Stimulated activated CD4-positive, alpha-beta T cell treated with anti-CD3 and anti-CD28 coated beads, Interleukin-12 subunit alpha, Interleukin-12 subunit beta, amount 100 ng/mL, for 48 hours (primary cell): ENCODE data around the gene SMIM8.

Experiments
- DNase-seq, 3 donors: peaks; one replicate each; pipeline ENCODE4 v3.0.0-alpha.2; 2020; ENCODE audit warnings: low read depth in 2 of 3, low spot score in 1 of 3

Gene SMIM8

DNA sequence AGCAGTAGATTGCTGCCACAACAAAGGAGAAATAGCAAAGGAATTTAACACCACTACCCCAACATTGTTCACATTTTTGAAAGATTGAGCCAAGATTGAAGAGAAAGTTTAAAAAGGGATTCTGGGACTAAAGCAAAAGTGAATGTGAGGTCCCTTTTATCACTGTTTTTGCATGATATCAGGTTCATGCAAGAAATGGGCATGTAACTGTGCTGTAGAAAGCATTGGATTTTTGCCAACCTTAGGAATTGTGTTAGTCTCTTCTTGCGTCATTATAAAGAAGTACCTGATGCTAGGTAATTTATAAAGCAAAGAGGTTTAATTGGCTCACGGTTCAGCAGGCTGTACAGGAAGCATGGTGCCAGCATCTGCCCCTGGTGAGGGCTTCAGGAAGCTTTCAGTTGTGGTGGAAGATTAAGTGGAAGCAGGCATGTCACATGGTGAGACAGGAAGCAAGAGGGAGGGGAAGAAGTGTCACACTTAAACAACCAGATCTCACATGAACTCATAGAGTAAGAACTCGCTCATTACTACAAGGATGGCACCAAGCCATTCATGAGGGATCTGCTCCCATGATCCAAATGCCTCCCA, 11.3 kb downstream of the SMIM8 start:
- no peak for DNase-seq

GRCh38 chr6:87334683-87335082, 12.3 kb downstream of the SMIM8 start:
- no peak for DNase-seq

GRCh38 chr6:87336367-87336766, 14.0 kb downstream of the SMIM8 start:
- no peak for DNase-seq

GRCh38 chr6:87340230-87340629, 17.8 kb downstream of the SMIM8 start:
- no peak for DNase-seq

DNA sequence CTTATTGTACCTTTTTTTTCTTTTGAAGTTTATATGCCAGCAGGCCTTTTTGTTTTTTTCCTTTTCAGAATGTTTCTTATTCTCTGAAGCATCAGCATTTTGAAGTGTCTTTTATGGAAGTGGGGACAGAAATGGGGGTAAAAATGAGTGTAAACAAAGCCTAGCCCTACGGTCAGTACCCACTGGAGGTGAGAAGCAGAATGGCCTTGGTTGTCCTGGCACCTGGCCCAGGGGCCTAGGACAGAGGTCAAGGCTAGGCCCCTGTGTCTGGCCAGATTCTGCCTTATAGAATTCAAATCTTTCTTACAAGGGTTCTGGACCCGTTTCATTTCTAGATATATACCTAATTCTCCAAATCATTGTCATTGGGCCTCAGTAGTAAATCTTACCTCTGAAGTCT, 18.8 kb downstream of the SMIM8 start:
- DNase-seq, result no peak

GRCh38 chr6:87341899-87342298, 19.5 kb downstream of the SMIM8 start:
- no peak for DNase-seq

DNA sequence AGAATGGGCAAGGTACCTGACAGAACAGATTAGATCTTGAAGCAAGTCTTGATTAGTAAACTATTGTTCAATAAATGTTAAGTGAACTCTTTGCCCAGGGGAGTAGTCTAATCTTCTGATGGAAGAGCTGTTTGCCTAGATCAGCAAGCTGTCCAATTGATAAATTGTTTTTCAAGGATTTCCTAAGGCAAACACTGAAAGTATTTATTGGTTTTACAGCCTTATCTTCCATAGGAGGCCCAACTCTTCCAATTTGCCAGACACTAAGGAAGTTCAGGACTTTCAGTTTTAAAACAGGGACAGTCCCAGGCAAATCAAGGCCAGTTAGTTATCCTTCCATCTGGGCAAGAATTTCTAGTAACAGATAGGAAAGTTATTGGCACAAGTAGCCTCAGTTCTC, 20.4 kb downstream of the SMIM8 start:
- DNase-seq, result no peak

DNA sequence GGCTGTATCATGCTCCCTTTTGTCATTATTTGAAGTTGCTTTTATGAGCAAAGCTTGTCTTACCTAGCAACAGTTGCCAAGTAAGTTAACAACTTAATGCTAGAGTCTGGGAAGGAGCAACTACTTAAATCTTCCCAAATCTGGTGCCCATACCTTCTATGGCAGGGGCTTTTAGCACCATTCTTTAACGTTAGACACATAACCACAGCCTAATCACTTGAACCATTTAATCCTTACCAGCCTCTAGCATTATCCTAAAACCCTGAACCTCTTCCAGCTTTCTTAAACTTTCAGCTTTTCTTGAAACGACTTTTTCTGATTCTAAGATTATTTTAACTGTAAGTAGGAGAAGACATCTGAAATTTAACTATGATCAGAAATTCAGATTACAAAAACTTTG, 22.3 kb downstream of the SMIM8 start, which contains the start of gene C6orf163:
Gene C6orf163 (plus strand): TSS at position 83 of the 400 bp plus-strand sequence. CDS start 287 bp downstream, at position 370.
- DNase-seq, result no peak

DNA sequence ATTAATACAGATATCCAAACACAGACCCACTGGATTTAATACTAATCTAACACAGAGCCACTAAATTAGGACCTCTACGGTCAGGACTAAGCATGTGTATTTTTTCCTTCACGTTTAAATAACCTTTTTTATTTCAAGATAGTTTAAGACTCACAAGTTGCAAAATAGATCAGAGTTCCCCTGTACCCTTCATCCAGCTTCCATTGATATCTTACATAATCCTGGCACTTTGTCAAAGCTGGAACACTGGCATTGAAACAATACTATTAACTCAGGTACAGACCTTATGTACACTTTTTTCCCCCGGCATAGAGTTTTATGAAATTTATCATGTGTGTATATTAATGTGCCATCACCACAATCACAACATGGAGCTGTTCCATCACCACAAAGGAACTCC, 24.3 kb downstream of the SMIM8 start:
- no peak for DNase-seq

DNA sequence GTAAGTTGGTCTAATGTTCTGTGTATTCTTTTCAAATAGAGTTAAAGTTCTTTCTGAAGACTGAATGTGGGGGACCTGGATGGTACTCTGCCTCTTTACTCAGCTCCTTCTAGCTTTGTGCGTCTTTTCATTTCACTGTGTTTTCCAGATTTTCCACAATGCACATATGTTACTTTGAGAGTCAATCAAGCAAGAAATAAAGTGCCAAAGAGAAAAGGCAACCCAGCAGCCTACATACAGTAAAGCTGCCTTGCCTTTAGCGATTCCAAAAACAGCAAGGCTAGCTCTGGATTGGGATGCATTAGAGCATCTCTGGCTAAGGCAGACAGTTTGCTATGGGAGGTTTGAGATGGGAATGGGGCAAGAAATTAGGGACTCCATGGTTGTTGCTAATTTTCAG, 27.5 kb downstream of the SMIM8 start:
- no peak for DNase-seq

- DNase-seq, result no peak
These were observed 28.1 kb downstream of the SMIM8 start for GRCh38 chr6:87350516-87350915.

GRCh38 chr6:87351583-87351982, 29.2 kb downstream of the SMIM8 start:
- no peak for DNase-seq

DNA sequence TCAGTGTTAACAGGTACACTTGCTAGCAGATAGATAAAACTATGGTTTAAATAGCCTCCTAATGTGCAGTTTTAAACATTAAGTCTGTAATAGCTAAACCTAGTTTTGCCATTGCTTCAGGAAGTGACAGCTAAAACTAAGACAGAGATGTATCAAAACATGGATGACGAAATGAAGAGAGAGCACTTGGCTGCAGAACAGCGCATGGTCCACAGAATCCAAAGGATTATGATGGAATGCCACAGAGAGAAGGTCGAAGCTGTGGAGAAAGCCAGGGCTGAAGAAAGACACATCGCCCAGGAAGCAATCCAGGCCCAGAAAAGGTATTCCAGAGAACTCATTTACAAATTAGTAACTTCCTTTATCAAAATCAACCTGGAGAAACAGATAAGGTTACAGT, 33.8 kb downstream of the SMIM8 start:
- DNase-seq, result no peak

GRCh38 chr6:87357479-87358196, 35.2 kb downstream of the SMIM8 start:
- no peak for DNase-seq

DNA sequence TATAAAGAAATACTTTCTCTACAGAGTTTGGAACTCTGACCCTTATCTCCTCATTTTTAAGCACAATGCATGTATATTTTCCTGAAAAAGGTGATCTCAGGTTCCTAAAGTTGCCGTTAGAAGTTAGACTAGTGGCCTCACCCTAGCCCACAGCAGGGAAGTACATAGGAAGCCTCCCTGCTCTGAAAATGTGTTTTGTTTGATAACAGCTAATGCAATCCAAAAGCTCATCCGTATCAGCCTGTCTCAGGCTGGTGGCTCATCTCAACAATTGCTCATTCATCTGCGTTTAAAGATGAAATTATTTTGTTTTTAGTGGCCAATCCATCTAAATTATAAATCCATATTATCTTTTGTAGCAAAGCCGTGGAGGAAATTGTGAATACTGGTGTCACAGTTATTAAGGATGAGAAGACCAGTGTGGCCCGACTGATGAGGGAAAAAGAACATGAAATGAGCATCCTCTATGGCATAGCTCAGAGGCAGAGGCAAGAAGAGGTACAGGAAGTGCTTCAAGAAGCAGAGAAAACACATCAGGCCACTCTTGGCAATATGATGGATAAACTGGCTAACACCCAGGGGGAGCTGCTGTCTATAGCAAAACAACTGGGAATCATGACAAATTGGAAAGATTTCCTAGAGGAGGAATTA, 42.3 kb downstream of the SMIM8 start:
- no peak for DNase-seq

DNA sequence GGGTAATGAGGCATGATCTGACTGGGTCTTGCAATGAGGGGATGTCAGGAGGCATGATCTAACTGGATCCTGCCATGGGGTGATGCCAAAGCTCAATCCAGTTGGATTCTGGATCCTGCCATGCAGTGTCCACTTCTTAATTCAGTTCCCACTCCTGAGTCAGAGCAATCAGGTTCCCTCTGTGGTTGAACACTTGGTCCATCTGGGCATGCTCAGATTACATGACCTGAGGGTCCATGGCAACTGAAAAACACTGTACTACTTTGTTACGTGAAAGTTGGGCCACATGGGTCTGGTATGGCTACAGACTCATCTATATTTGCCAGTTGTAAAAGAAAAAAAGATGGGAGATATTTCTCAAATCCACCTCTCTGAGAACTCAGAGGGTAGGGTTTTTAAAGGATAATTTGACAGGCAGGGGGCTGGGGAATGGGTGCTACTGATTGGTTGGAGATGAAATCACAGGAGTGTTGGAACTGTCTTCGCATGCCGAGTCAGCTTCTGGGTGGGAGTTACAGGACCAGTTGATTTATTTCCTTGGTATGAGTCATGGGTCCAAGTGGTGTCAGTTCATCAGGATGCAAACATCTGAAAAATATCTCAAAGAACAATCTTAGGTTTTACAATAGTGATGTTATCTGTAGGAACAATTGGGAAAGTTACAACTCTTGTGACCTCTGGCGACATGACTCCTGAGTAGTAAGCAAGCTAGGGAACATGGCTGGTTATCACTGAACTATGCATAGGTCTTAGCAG, 43.9 kb downstream of the SMIM8 start:
- DNase-seq, result no peak

DNA sequence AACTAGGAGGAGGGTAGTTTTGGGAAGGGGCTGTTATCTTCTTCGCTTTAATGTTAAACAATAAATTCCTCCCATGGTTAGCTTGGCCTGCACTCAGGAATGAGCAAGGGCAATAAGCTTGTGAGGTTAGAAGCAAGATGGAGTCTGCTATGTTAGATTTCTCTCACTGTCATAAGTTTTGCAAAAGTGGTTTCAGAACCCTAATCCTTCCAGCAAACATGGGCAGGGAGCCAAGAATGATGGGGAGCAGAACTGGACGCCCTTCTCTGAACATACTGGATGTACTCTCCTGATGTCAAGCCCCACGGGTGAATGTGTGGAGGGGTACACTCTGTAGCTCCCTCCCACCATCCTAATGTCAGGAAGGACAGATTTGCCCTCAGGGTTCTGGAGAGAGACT, 44.5 kb downstream of the SMIM8 start:
- no peak for DNase-seq

- no peak for DNase-seq
These were observed 51.0 kb downstream of the SMIM8 start for GRCh38 chr6:87373377-87373776.

GRCh38 chr6:87375315-87375714, 52.9 kb downstream of the SMIM8 start:
- DNase-seq, result no peak

- DNase-seq, result no peak
These were observed 54.3 kb downstream of the SMIM8 start for GRCh38 chr6:87376643-87377042.

DNA sequence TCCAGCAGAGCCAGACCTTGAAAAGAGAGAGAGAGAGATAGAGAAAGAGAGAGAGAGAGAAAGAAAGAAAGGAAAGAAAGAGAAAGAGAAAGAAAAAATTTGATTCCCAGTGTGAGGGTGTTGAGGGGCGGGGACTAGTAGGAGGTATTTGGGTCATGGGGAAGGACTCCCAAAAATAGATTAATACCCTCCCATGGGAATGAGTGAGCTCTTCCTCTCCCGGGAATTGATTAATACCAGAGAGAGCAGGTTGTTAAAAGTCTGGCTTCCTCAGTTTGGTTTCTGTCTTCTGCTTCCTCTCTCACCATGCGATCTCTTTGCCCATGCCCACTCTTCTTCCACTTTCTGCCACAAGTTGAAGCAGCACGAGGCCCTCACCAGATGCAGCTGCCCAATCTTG, 56.6 kb downstream of the SMIM8 start:
- no peak for DNase-seq

DNA sequence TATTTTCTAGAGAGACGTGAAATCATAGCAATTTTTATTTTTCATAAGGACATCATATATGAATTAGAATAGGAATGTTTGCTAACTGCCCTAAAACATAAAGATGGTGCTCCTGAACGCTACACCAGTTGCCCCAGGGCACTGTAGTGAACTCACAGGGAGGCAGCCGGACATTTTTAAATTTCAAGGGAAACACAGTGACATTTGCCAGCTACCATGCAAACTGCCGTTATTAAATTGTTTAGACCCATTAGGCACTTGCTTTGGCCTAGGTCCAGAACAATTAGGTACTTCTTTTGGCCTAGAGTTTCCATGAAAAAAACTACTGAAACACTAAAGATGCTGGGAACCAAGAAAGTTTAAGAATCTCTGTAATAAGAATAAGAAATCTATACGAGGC, 60.5 kb downstream of the SMIM8 start:
- no peak for DNase-seq
